ENCODE measurements around the gene TBATA.

The TBATA gene

GRCh38 chr10:70777063-70777875 is 7.9 kb downstream of the TBATA start:
- no peak for TF ChIP-seq CTCF (IDR thresholded peaks at IDR 0.05)

DNA sequence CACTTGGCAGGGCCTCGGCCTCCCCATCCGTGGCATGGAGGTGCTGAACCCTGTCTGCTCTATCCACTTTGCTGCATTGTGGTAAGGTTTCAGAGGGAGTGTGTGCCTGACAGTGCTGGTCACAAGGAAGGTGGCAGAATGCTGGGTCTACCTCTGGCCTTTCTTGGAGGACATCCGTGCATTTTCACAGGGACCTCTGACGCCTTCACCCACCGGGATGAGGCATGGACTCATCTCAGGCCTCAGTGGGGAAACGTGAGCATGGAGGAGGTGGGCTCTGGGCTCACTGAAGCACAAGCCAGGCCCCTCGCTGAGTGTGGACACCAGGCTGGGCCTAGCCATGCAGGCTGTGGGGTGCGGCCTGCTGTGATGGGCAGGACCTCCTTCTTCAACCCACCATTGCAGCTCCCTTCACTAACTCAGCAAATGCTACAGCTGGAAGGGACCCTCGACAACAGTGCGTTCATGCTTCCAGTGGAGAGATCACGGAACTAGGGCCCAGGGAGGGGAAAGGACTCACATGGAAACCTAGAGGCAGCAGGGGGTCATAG is 8.6 kb downstream of the TBATA start:
- no peak for TF ChIP-seq CTCF (IDR thresholded peaks at IDR 0.05)

DNA sequence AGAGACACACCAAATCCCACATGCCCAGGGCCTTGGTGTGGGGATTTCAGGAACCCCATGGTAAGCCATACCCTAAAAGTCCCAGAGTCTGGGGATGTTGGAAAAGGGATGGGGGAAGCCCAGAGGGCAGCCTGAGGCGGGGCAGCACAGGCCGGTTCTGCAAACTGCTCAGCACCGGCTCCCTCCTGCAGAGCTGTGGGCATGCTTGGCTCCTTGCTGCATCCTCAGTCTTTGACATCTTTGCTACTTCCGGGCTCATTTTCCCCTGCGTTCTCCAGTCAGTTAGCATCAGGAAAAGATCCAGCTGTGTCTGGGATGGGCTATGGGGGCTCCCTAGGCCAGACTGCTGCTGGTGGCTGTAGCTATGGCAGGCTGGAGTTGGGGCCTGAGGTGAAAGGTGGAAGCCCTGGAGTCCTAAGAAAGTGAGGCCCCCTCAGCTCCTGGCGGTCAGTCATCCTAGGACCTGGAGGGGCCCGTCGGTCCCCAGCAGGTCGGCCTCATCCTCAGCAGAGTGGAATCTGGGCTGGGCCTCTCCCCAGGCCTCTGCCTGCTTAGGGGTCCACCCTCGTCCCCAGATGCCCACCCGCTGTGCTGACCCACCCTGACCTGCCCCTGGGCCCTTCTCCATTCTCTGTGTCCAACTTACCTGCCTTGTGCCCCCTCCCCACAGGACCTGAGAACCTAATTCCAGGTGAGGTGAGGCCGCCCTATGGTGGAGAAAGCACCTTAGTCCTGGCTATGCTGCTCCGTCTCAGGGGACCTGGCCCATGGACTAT is 9.3 kb downstream of the TBATA start:
- no peak for TF ChIP-seq CTCF (IDR thresholded peaks at IDR 0.05)

DNA sequence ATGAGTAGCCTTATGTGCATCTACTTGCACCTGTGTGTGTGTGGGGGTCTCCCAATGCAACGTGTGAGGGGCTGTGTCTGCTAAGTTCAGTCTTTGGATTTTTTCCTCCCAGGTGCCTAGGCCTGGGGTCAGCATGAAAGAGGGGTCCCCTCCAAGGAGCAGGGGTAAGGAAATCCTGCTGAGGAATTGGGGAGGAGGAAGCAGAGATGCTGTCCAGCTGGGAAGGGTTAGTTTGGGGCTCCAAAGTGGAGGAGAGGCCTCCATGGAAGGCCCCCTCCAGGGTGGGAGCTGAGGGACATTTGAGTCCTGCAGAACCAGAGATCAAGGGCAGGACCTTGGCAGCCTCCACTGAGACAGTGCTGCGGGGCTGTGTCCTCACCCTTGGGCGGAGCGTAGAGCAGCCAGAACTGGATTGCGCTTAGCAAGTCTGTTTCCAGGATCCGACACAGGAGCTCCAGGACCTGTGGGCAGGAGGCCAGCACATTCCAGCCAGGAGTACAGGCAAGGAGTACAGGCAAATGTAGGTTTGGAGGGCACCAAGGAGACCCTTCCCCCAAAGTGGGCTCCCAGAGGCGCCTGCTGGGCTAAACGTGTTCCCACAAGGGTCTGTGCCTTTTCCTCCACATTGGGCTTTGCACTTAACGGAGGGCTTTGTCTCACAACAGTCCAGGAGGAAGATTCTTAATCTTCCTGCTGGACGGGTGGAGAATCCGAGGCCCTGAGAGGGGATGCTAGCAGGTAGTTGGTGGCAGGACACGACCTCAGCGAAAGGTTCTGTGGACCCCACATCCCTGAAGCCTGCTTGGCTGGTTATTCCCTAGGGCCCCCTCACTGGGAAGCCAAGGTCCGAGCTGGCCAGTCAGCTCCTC is 10.1 kb downstream of the TBATA start:
- TF ChIP-seq CTCF (IDR thresholded peaks at IDR 0.05), result no peak

DNA sequence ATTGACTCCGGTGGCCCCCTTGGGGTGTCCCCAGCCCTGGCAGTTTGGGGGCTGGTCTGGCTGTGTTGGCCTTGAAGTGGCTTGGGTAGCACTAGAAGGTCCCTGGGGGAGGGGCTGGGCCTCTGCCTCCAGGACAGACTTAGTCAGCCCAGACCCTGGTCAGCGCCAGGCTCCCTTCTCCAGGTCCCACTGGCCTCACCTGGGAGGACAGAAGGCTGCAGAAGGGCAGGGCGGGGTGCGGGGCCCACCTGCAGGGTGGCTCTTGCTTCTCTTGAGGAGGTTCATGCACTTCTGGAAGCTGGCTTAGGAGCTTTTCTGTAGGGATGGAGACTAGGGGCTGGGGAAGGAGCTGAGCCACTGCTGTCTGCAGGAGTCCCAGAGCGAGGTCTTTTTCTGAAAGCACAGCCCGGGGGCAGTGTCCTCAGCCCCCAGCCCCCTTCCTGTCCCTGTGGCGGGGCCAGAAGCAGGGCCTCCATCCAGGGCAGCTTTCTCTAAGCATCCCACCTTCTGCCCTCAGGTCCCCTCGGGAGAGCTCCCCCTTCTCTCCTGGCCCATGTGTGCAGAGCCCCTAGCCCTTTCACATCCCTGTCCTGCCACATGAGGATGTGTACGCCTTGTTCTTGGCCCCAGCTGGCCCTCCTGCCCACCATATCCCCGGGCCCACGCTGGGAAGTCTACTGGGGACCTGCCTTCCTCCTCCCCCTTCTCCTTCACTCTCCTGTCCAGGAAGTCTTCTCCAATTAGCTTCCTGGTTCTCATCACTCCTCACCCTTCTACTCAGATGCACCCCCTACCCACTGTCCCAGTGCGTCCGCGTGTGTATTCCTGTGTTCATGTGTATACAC is 11.0 kb downstream of the TBATA start:
- TF ChIP-seq CTCF (IDR thresholded peaks at IDR 0.05), result no peak

DNA sequence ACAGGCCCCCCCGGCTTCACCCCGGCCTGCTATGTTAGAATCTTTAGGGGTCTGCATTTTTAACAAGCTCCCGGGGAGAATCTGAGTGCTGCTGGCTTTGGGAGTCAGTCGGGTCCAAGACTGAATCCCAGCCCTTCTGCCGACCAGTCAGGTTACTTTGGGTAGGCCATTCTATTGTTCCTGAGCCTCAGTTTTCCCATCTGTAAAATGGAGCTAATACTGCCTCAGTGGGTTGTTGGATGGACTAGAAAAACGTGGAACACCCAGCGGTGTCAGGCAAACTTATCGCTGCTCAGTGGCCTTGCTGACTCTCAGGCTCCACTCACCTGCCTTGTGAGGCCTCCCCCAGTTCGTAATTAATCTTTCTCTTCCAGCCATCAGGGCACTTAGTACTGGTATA is 11.7 kb downstream of the TBATA start:
- TF ChIP-seq CTCF (IDR thresholded peaks at IDR 0.05), result no peak

Data from LNCAP (cell line).